K562 (cell line): ENCODE measurements around the gene ADCY9.

ENCODE experiments used
- CEBPB ChIP-seq: fragments of 450-650 bp; IDR thresholded peaks from 2 replicates; pipeline ENCODE4 v1.6.1; 2016; ENCODE audit warnings: missing genetic modification characterization, missing compliant biosample characterization
- XRCC4 ChIP-seq: IDR thresholded peaks from one replicate; pipeline ENCODE4 v1.6.1; 2011; ENCODE audit not compliant: insufficient read depth, insufficient read length; ENCODE audit errors: extremely low read depth

- no peak for TF ChIP-seq XRCC4
- no peak for TF ChIP-seq CEBPB
Observed at GRCh38 chr16:3987231-3987630, 129.0 kb downstream of the ADCY9 start.
